Measurements from ENCODE around the gene IGF1R.

IGF1R gene

DNA sequence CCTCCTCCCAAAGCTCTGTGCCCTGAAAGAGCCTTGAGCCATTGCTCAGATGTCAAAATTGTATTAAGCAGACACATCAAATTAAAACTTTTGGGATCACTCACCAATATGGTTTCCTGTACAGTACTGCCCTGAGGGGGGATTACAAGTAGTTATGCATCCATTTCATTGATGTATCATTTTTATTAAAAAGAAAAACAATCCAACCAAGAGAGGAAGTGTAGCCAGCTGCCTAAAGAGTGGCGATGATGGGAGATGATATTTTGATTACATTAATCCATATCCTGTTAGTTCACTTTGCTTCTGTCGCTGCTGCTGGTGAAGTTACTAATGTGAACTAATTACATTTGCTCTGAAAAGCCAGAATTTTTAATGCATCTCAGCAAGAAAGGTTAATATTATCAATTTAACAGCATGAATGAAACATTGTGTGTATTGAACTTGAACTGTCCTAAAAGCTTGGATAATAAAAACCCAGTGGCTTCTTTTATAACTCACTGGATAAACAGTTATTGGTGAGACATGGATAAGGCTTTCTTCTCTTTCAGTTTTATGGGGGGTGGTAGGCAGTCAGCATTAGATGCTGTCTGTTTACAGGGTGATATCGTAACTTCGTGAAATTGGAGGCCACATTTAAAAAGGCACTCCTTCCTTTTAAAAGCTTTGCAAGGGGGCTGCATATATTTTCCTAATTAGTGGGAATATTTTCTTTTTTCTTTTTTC, 87.7 kb downstream of the IGF1R start:
- Histone ChIP-seq H3K9me3 (ENCODE audit: insufficient read depth, low read length) (no peaks in the 10 kb centered on the region), H3K9me2 (replicated peaks; ENCODE audit: insufficient read depth, low read length) (no peaks in the 10 kb centered on the region), H3K9ac (ENCODE audit: low read length) (no peak overlapping the region), H3F3A (ENCODE audit: insufficient read depth) (no peaks in the 10 kb centered on the region), H3K4me2 (ENCODE audit: low read depth, low read length, poor library complexity, severe bottlenecking) (no peak overlapping the region), H4K20me1 (ENCODE audit: low read depth, low read length) (peaks cover 6% of the 10 kb centered on the region; the same call in 1 of the 2 replicates), H3K79me2 (ENCODE audit: insufficient read depth, low read length) (no peaks in the 10 kb centered on the region; the same call in 1 of the 2 replicates), H3K4me3 (ENCODE audit: insufficient read depth, low read length, poor library complexity, severe bottlenecking) (no peak overlapping the region), H2AFZ (ENCODE audit: low read depth, low read length, severe bottlenecking) (no peak overlapping the region), H3K27ac (ENCODE audit: low read depth, low read length) (no peak overlapping the region), H3K27me3 (ENCODE audit: low read length) (no peaks in the 10 kb centered on the region), H3K36me3 (ENCODE audit: low read length) (no peaks in the 10 kb centered on the region)
- no peak for TF ChIP-seq EZH2phosphoT487 (conservative IDR thresholded peaks at IDR 0.05; ENCODE audit: low read length)

DNA sequence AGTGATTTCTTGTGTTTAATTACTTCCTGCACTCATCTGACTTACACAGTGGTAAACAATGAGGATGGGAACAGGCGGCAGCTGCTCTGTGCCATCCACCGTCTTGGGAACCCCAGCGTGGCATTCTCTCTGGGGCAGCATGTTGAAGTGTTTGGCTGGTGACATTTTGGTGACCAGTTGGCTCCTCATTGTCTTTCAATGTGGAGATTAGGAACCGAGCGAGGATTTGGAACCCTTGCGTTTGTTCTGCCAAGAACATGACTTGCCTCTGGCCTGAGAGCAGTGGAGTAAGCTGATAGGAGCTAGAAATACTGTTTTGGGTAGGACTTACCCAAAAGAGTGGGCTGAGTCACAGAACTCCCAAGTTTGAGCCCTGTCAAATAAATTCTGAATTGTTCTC, 88.8 kb downstream of the IGF1R start:
- Histone ChIP-seq H4K20me1 (ENCODE audit: low read depth, low read length) (peaks cover 6% of the 10 kb centered on the region; the same call in 1 of the 2 replicates), H3K9ac (ENCODE audit: low read length) (no peak overlapping the region), H3K4me3 (ENCODE audit: insufficient read depth, low read length, poor library complexity, severe bottlenecking) (no peak overlapping the region), H3F3A (ENCODE audit: insufficient read depth) (no peaks in the 10 kb centered on the region), H3K9me2 (replicated peaks; ENCODE audit: insufficient read depth, low read length) (no peaks in the 10 kb centered on the region), H3K79me2 (ENCODE audit: insufficient read depth, low read length) (no peaks in the 10 kb centered on the region; the same call in 1 of the 2 replicates), H3K36me3 (ENCODE audit: low read length) (no peaks in the 10 kb centered on the region), H2AFZ (ENCODE audit: low read depth, low read length, severe bottlenecking) (no peak overlapping the region), H3K27me3 (ENCODE audit: low read length) (no peaks in the 10 kb centered on the region), H3K4me2 (ENCODE audit: low read depth, low read length, poor library complexity, severe bottlenecking) (no peak overlapping the region), H3K27ac (ENCODE audit: low read depth, low read length) (no peak overlapping the region), H3K9me3 (ENCODE audit: insufficient read depth, low read length) (no peaks in the 10 kb centered on the region)
- no peak for TF ChIP-seq EZH2phosphoT487 (conservative IDR thresholded peaks at IDR 0.05; ENCODE audit: low read length)
- TF ChIP-seq, protein P1, sequence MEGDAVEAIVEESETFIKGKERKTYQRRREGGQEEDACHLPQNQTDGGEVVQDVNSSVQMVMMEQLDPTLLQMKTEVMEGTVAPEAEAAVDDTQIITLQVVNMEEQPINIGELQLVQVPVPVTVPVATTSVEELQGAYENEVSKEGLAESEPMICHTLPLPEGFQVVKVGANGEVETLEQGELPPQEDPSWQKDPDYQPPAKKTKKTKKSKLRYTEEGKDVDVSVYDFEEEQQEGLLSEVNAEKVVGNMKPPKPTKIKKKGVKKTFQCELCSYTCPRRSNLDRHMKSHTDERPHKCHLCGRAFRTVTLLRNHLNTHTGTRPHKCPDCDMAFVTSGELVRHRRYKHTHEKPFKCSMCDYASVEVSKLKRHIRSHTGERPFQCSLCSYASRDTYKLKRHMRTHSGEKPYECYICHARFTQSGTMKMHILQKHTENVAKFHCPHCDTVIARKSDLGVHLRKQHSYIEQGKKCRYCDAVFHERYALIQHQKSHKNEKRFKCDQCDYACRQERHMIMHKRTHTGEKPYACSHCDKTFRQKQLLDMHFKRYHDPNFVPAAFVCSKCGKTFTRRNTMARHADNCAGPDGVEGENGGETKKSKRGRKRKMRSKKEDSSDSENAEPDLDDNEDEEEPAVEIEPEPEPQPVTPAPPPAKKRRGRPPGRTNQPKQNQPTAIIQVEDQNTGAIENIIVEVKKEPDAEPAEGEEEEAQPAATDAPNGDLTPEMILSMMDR (IDR thresholded peaks at IDR 0.05; ENCODE audit: insufficient read depth, low read length, poor library complexity, severe bottlenecking) = no peak

DNA sequence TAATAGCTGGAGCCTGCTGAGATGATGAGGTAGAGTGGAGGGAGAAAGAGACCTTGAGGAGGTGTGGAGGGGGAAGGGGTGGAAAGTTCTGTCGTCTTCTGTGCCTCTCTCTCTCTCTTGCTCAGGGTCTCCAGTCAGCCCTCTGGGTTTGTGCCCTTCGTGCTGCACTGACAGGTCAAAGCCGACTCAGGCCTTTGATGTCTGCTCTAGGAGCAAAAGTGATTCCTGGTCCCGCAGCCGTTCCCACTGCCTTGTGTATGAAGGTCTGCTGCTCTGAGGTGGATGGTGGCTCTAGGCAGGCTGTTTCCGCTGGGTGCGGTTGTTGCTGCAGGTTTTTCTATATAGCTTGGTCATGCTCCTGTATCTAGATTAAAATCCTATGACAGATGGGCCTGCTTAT, 89.4 kb downstream of the IGF1R start:
- Histone ChIP-seq H3K4me2 (ENCODE audit: low read depth, low read length, poor library complexity, severe bottlenecking) (no peak overlapping the region), H3K4me3 (ENCODE audit: insufficient read depth, low read length, poor library complexity, severe bottlenecking) (no peak overlapping the region), H3K9me3 (ENCODE audit: insufficient read depth, low read length) (no peaks in the 10 kb centered on the region), H3K79me2 (ENCODE audit: insufficient read depth, low read length) (no peaks in the 10 kb centered on the region; the same call in 1 of the 2 replicates), H2AFZ (ENCODE audit: low read depth, low read length, severe bottlenecking) (no peak overlapping the region), H3K9ac (ENCODE audit: low read length) (no peak overlapping the region), H3K9me2 (replicated peaks; ENCODE audit: insufficient read depth, low read length) (no peaks in the 10 kb centered on the region), H3K27me3 (ENCODE audit: low read length) (no peaks in the 10 kb centered on the region), H3F3A (ENCODE audit: insufficient read depth) (no peaks in the 10 kb centered on the region), H3K27ac (ENCODE audit: low read depth, low read length) (no peak overlapping the region), H4K20me1 (ENCODE audit: low read depth, low read length) (peaks cover 6% of the 10 kb centered on the region; the same call in 1 of the 2 replicates), H3K36me3 (ENCODE audit: low read length) (no peaks in the 10 kb centered on the region)
- TF ChIP-seq EZH2phosphoT487 (conservative IDR thresholded peaks at IDR 0.05; ENCODE audit: low read length) = no peak
- TF ChIP-seq, protein P1 (IDR thresholded peaks at IDR 0.05; ENCODE audit: insufficient read depth, low read length, poor library complexity, severe bottlenecking) = no peak
